IMR-90 (cell line): Measurements from ENCODE around the gene USP40. TPM values are rescaled to one million over a fixed set of nuclear protein-coding genes. Genes with fewer than 3 reads are reported as not detected.
A peak's percentile ranks its signal among the peaks of the same experiment; 100 is the strongest.

Experiments
- ATAC-seq: fragments of 200-7000 bp; cut with Tn5 transposase; 2 replicates; pipeline ENCODE4 v1.9.1; 2020; ENCODE audit warnings: low read depth, mild to moderate bottlenecking, moderate library complexity
- BruUV-seq: library from RNA; stranded (reverse); fragments of 400-500 nt; replicated peaks from 2 replicates; lab custom pipeline; 2021; lab: Mats Ljungman, UMichigan
- CTCF ChIA-PET: fragments of 300-600 bp; formaldehyde crosslinking; extraction: SDS; loops from one replicate; lab custom pipeline; 2021; ENCODE audit warnings: antibody characterized with exemption; lab: Yijun Ruan, JAX
- POLR2A ChIA-PET: fragments of 300-600 bp; sonication (Branson Sonifier 250); formaldehyde crosslinking; loops from one replicate; lab custom pipeline; 2022; ENCODE audit warnings: antibody characterized with exemption; ENCODE audit not compliant: unreplicated experiment; lab: Charles Lee
- DNase-seq: peaks from one replicate; pipeline ENCODE4 v3.0.0; 2013
- H2AFZ ChIP-seq: replicated peaks from 2 replicates; pipeline ENCODE3; 2013; ENCODE audit warnings: low read length, mild to moderate bottlenecking; ENCODE audit not compliant: poor library complexity
- H2AK5ac ChIP-seq: 2 replicates; pipeline ENCODE4 v1.6.1; 2013; ENCODE audit warnings: low read depth, low read length, inconsistent platforms
- H2AK9ac ChIP-seq: replicated peaks from 2 replicates; pipeline ENCODE3; 2013; ENCODE audit warnings: mild to moderate bottlenecking, low read depth, low read length, moderate library complexity; ENCODE audit not compliant: poor library complexity
- H2BK120ac ChIP-seq: 2 replicates; pipeline ENCODE4 v1.6.1; 2013; ENCODE audit warnings: low read depth, low read length, inconsistent platforms
- H2BK15ac ChIP-seq: 3 replicates; pipeline ENCODE4 v1.6.1; 2013; ENCODE audit warnings: low read depth, low read length, inconsistent platforms
- H2BK20ac ChIP-seq: 2 replicates; pipeline ENCODE4 v1.6.1; 2013; ENCODE audit warnings: low read depth, mild to moderate bottlenecking, inconsistent platforms, low read length, moderate library complexity
- H2BK5ac ChIP-seq: 2 replicates; pipeline ENCODE4 v1.6.1; 2013; ENCODE audit warnings: mild to moderate bottlenecking, low read depth, low read length, inconsistent platforms; ENCODE audit not compliant: poor library complexity, severe bottlenecking
- H3K14ac ChIP-seq: replicated peaks from 2 replicates; pipeline ENCODE4 v1.6.1; 2013; ENCODE audit warnings: low read depth, low read length, inconsistent platforms
- H3K18ac ChIP-seq: 2 replicates; pipeline ENCODE4 v1.6.1; 2013; ENCODE audit warnings: low read depth, low read length, control low read depth
- H3K23ac ChIP-seq: 2 replicates; pipeline ENCODE4 v1.6.1; 2013; ENCODE audit warnings: low read depth, low read length, inconsistent platforms
- H3K27ac ChIP-seq: 2 replicates; pipeline ENCODE4 v1.5.1; 2013; ENCODE audit warnings: mild to moderate bottlenecking, control low read depth, low read length; ENCODE audit not compliant: insufficient read depth
- H3K27me3 ChIP-seq: 2 replicates; pipeline ENCODE4 v1.6.1; 2013; ENCODE audit warnings: low read length; ENCODE audit not compliant: control insufficient read depth, insufficient read depth
- H3K36me3 ChIP-seq: 2 replicates; pipeline ENCODE4 v1.6.1; 2013; ENCODE audit warnings: low read length, mixed read lengths; ENCODE audit not compliant: control insufficient read depth, insufficient read depth
- H3K4ac ChIP-seq: 2 replicates; pipeline ENCODE4 v1.6.1; 2013; ENCODE audit warnings: low read depth, low read length, inconsistent platforms
- H3K4me1 ChIP-seq: 2 replicates; pipeline ENCODE4 v1.6.1; 2013; ENCODE audit warnings: low read length, mixed read lengths; ENCODE audit not compliant: control insufficient read depth, insufficient read depth
- H3K4me2 ChIP-seq: 2 replicates; pipeline ENCODE4 v1.6.1; 2013; ENCODE audit warnings: low read depth, mild to moderate bottlenecking, control low read depth, low read length, moderate library complexity
- H3K4me3 ChIP-seq: 2 replicates; pipeline ENCODE4 v1.5.1; 2013; ENCODE audit warnings: low read depth, mild to moderate bottlenecking, control low read depth, low read length, moderate library complexity; ENCODE audit not compliant: insufficient read depth
- H3K56ac ChIP-seq: 2 replicates; pipeline ENCODE4 v1.6.1; 2013; ENCODE audit warnings: low read length, inconsistent platforms; ENCODE audit not compliant: insufficient read depth; ENCODE audit errors: extremely low read depth
- H3K79me1 ChIP-seq, 2 experiments: 2 replicates each; pipeline ENCODE4 v1.6.1; 2013; ENCODE audit warnings: low read length in 2 of 2, inconsistent platforms in 1 of 2, low read depth in 1 of 2
- H3K9ac ChIP-seq: 2 replicates; pipeline ENCODE4 v1.6.1; 2013; ENCODE audit warnings: low read depth, low read length, control low read depth
- H3K9me1 ChIP-seq: 2 replicates; pipeline ENCODE4 v1.6.1; 2013; ENCODE audit warnings: low read length, inconsistent platforms; ENCODE audit not compliant: insufficient read depth
- H3K9me3 ChIP-seq: 2 replicates; pipeline ENCODE4 v1.6.1; 2013; ENCODE audit warnings: low read length; ENCODE audit not compliant: control insufficient read depth, insufficient read depth
- H4K20me1 ChIP-seq: 2 replicates; pipeline ENCODE4 v1.6.1; 2013; ENCODE audit warnings: low read length, inconsistent platforms; ENCODE audit not compliant: insufficient read depth
- H4K5ac ChIP-seq: 2 replicates; pipeline ENCODE4 v1.6.1; 2013; ENCODE audit warnings: mild to moderate bottlenecking, low read depth, low read length, control low read depth
- H4K8ac ChIP-seq, 2 experiments: 2 replicates each; pipeline ENCODE4 v1.6.1; 2013; ENCODE audit warnings: low read depth in 2 of 2, low read length in 2 of 2, control low read depth in 1 of 2, inconsistent platforms in 1 of 2
- H4K91ac ChIP-seq: 2 replicates; pipeline ENCODE4 v1.6.1; 2013; ENCODE audit warnings: low read depth, low read length, inconsistent platforms; ENCODE audit not compliant: insufficient read depth
- BHLHE40 ChIP-seq: fragments of 150-350 bp; IDR thresholded peaks from 2 replicates; pipeline ENCODE4 v1.6.1; 2016; ENCODE audit warnings: mild to moderate bottlenecking, low read depth, low read length
- CEBPB ChIP-seq: IDR thresholded peaks from 2 replicates; pipeline ENCODE4 v1.6.1; 2012; ENCODE audit warnings: low read depth, low read length, improper control_type of control experiment
- CHD1 ChIP-seq: IDR thresholded peaks from 2 replicates; pipeline ENCODE4 v1.6.1; 2012; ENCODE audit warnings: low read depth, low read length, improper control_type of control experiment
- FOS ChIP-seq: fragments of 150-350 bp; IDR thresholded peaks from 2 replicates; pipeline ENCODE4 v1.6.1; 2016; ENCODE audit warnings: low read depth, low read length
- RAD21 ChIP-seq: IDR thresholded peaks from 2 replicates; pipeline ENCODE4 v1.6.1; 2012; ENCODE audit warnings: low read length, improper control_type of control experiment
- RCOR1 ChIP-seq: IDR thresholded peaks from 2 replicates; pipeline ENCODE4 v1.6.1; 2012; ENCODE audit warnings: mild to moderate bottlenecking, low read length, improper control_type of control experiment; ENCODE audit not compliant: insufficient replicate concordance
- WGBS, 2 experiments: methylation state at CpG; one replicate each; pipeline versions ENCODE4 v1.1.5 to v1.1.7; 2013; ENCODE audit warnings: missing lambda C conversion rate in 2 of 2; ENCODE audit not compliant: insufficient read length in 1 of 2; ENCODE audit errors: extremely low coverage in 2 of 2; 5-methylcytosine and 5-hydroxymethylcytosine counted together
- dilution Hi-C: fragments of 300-500 bp; cut with HindIII; formaldehyde crosslinking; loops from one replicate; pipeline ENCODE4 v1.14.3; 2018; ENCODE audit warnings: low sequenced_read_pairs; ENCODE audit not compliant: unreplicated experiment
- in situ Hi-C: fragments of 300-500 bp; cut with MboI; formaldehyde crosslinking; loops from 3 replicates; pipeline ENCODE4 v1.14.3; 2019; ENCODE audit warnings: low sequenced_read_pairs, inconsistent platforms, mixed read lengths
- intact Hi-C: fragments of 100-400 bp; cut with micrococcal nuclease; formaldehyde crosslinking; loops from 2 replicates; pipeline ENCODE4 v1.10.0; 2022
- polyA plus RNA-seq, 3 experiments: library from polyadenylated mRNA; depleted of rRNA; stranded (reverse); fragments of >200 nt; gene quantifications; 2 replicates each; pipeline ENCODE4 v1.2.3, GENCODE V29; 2012; ENCODE audit warnings: low replicate concordance in 1 of 3
- total RNA-seq: library from RNA; depleted of rRNA; stranded (reverse); fragments of >200 nt; gene quantifications from 2 replicates; pipeline ENCODE4 v1.2.3, GENCODE V29; 2012
- TF ChIP-seq, protein P1 (sequence below): fragments of 150-350 bp; IDR thresholded peaks from 2 replicates; pipeline ENCODE4 v1.6.1; 2016; ENCODE audit warnings: low read depth, mild to moderate bottlenecking, low read length, moderate library complexity, borderline replicate concordance
- TF ChIP-seq, protein P2 (sequence below): fragments of 150-350 bp; IDR thresholded peaks from 2 replicates; pipeline ENCODE4 v1.6.1; 2017; ENCODE audit warnings: mild to moderate bottlenecking, antibody characterized with exemption, low read length, low read depth

The USP40 gene
- total and polyA plus RNA-seq, 2 of the 4 experiments (the other 2 are of a cell fraction) = 30.1 to 30.8 TPM

GRCh38 chr2:233440314-233440713 lies 126.3 kb downstream of the USP40 start:
- no peak overlapping the region for H3K18ac ChIP-seq
- peak overlapping the region; percentile 19 for H2AFZ ChIP-seq
- no peak overlapping the region for H2BK5ac ChIP-seq
- no peak overlapping the region for H2AK9ac ChIP-seq
- 96% methylated on average over 8 of the region's 17 CpGs; no CpG with 5 or more reads in 1 of the 2 experiments for WGBS, 2 experiments
- H3K9me3 ChIP-seq = no peaks in the 10 kb centered on the region
- ChIA-PET POLR2A (no interaction called here), CTCF (interaction anchor here (0.5 to 0.6 kb wide), 2 partner anchors 15 to 286 kb away, joined by 3 read pairs; no protein-coding TSS in a partner anchor)
- intact Hi-C loops = no loop called here
- ATAC-seq (no peak), DNase-seq (no peak)
- H4K5ac ChIP-seq = no peak overlapping the region
- no peak overlapping the region for H3K14ac ChIP-seq
- H3K4ac ChIP-seq = no peak overlapping the region
- BruUV-seq = no TSS peak
- no peak overlapping the region for H3K9ac ChIP-seq
- peaks cover 27% of the 10 kb centered on the region for H3K36me3 ChIP-seq
- no peak overlapping the region for H3K56ac ChIP-seq
- H3K4me3 ChIP-seq = no peak overlapping the region
- no peak overlapping the region for H2BK20ac ChIP-seq
- H4K20me1 ChIP-seq = no peaks in the 10 kb centered on the region
- no peak overlapping the region for H3K23ac ChIP-seq
- H4K91ac ChIP-seq = no peak overlapping the region
- H3K9me1 ChIP-seq = peaks cover 5% of the 10 kb centered on the region; the same call in 1 of the 2 replicates
- H3K27ac ChIP-seq = no peak overlapping the region
- no peak overlapping the region for H2AK5ac ChIP-seq
- TF ChIP-seq FOS (no peak), RCOR1 (no peak), CEBPB (no peak), BHLHE40 (no peak), CHD1 (no peak), RAD21 (no peak)
- TF ChIP-seq, protein P1, sequence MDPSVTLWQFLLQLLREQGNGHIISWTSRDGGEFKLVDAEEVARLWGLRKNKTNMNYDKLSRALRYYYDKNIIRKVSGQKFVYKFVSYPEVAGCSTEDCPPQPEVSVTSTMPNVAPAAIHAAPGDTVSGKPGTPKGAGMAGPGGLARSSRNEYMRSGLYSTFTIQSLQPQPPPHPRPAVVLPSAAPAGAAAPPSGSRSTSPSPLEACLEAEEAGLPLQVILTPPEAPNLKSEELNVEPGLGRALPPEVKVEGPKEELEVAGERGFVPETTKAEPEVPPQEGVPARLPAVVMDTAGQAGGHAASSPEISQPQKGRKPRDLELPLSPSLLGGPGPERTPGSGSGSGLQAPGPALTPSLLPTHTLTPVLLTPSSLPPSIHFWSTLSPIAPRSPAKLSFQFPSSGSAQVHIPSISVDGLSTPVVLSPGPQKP = no peak
- TF ChIP-seq, protein P2, sequence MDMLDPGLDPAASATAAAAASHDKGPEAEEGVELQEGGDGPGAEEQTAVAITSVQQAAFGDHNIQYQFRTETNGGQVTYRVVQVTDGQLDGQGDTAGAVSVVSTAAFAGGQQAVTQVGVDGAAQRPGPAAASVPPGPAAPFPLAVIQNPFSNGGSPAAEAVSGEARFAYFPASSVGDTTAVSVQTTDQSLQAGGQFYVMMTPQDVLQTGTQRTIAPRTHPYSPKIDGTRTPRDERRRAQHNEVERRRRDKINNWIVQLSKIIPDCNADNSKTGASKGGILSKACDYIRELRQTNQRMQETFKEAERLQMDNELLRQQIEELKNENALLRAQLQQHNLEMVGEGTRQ = no peak
- dilution Hi-C loops = no loop called here
- no peaks in the 10 kb centered on the region; a peak in 1 of 4 replicates for H3K79me1 ChIP-seq
- H3K4me2 ChIP-seq = no peak overlapping the region
- H3K4me1 ChIP-seq = no peaks in the 10 kb centered on the region
- H4K8ac ChIP-seq = no peak overlapping the region
- no peak overlapping the region for H2BK120ac ChIP-seq
- H2BK15ac ChIP-seq = no peak overlapping the region
- no peaks in the 10 kb centered on the region for H3K27me3 ChIP-seq
- in situ Hi-C loops = loop anchor here (10.0 kb wide), 1 partner anchor 156 kb away; no protein-coding TSS in a partner anchor
